ENCODE measurements around the gene GPC5.

Gene GPC5

GRCh38 chr13:91533354-91533753, 134.9 kb downstream of the GPC5 start:
- no peak for DNase-seq (ENCODE audit: low read depth in 1 of 2, low spot score in 1 of 2)

- no peak for DNase-seq (ENCODE audit: low read depth in 1 of 2, low spot score in 1 of 2)
Observed at GRCh38 chr13:91534996-91535395, 136.6 kb downstream of the GPC5 start.

- DNase-seq (ENCODE audit: low read depth in 1 of 2, low spot score in 1 of 2) = no peak
Observed at GRCh38 chr13:91537376-91537775, 139.0 kb downstream of the GPC5 start.

- no peak for DNase-seq (ENCODE audit: low read depth in 1 of 2, low spot score in 1 of 2)
Observed at GRCh38 chr13:91539286-91540157, 141.1 kb downstream of the GPC5 start.

- no peak for DNase-seq (ENCODE audit: low read depth in 1 of 2, low spot score in 1 of 2)
Observed at GRCh38 chr13:91540158-91540736, 141.8 kb downstream of the GPC5 start.

DNA sequence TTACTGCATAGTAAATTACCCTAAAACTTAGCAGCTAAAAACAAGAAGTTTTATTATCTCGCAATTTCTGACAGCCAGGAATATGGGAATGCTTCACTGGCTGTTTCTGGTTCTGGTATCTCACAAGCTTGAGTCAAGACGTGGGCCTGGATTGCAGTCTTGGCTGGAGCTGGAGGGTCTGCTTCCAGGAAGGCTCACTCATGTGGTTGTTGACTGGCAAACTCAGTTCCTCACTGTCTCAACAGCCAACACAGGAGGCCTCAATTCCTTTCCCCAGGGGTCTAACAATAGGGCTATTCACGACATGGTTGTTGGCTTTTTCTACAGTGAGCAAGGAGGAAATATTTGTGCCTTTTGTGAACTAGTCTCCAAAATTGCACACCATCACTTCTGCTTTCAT, 146.3 kb downstream of the GPC5 start:
- no peak for DNase-seq (ENCODE audit: low read depth in 1 of 2, low spot score in 1 of 2)

DNA sequence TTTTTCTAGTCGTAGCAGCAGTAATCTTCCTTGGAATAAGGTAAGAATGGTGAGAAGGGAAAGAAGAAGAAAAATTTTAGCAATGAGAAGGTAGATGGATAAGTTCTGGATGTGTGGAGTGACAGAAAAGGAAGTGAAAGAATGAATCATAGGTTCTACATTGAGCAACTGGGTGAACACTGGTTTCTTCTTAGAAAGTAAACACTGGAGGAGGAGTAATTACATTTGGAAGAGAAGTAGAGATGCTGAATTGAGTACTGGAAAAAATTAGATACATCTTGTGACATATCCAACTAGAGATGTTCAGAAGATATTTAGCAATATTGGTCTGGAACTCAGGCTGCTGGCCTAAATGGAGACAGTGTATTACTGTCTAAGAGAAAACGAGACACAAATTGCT, 148.5 kb downstream of the GPC5 start:
- DNase-seq (ENCODE audit: low read depth in 1 of 2, low spot score in 1 of 2) = no peak

DNA sequence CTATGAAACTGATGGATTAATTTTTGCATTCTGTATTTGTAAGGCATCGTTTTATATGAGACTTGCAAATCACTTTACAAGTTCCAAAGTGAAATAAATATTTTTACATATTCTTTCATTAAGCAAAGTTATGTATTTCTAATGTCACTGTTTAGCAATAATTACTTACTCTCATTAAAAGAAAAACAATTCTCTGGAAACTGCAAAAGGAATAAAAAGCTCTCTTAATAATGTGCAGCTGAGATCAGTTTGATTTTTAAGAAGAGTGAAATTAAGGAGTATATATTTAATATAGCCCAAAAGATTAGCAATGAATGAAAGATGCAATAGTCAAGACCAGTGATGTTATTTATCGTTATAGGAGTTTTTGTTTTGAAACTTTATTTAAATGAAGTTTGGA, 155.2 kb downstream of the GPC5 start:
- DNase-seq (ENCODE audit: low read depth in 1 of 2, low spot score in 1 of 2) = no peak

- DNase-seq (ENCODE audit: low read depth in 1 of 2, low spot score in 1 of 2) = no peak
Observed at GRCh38 chr13:91554101-91554500, 155.7 kb downstream of the GPC5 start.

GRCh38 chr13:91557328-91558090, 159.1 kb downstream of the GPC5 start:
- no peak for DNase-seq (ENCODE audit: low read depth in 1 of 2, low spot score in 1 of 2)

DNA sequence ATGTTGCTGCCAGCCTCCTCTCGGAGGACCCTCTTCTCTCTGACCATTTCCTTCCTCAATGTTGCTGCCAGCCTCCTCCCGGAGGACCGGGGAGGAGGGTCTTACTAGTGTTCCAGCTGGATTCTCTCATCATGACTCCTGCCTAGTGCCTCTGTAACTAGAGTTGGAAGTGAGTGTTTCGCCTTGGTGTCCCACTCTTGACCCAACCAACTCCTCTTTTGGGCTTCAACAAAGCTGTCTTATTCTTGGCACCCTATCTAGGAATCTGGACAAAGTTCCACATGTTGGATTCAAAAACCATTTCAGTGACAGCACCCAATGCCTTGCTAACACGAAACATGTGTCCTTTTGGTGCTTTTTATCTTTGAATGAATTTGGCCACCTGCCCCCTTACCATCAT, 165.4 kb downstream of the GPC5 start:
- DNase-seq (ENCODE audit: low read depth in 1 of 2, low spot score in 1 of 2) = no peak

- no peak for DNase-seq (ENCODE audit: low read depth in 1 of 2, low spot score in 1 of 2)
Observed at GRCh38 chr13:91564396-91564795, 166.0 kb downstream of the GPC5 start.

- no peak for DNase-seq (ENCODE audit: low read depth in 1 of 2, low spot score in 1 of 2)
Observed at GRCh38 chr13:91565296-91565695, 166.9 kb downstream of the GPC5 start.

GRCh38 chr13:91567485-91568207, 169.2 kb downstream of the GPC5 start:
- DNase-seq (ENCODE audit: low read depth in 1 of 2, low spot score in 1 of 2) = no peak

GRCh38 chr13:91571681-91572080, 173.3 kb downstream of the GPC5 start:
- no peak for DNase-seq (ENCODE audit: low read depth in 1 of 2, low spot score in 1 of 2)

DNA sequence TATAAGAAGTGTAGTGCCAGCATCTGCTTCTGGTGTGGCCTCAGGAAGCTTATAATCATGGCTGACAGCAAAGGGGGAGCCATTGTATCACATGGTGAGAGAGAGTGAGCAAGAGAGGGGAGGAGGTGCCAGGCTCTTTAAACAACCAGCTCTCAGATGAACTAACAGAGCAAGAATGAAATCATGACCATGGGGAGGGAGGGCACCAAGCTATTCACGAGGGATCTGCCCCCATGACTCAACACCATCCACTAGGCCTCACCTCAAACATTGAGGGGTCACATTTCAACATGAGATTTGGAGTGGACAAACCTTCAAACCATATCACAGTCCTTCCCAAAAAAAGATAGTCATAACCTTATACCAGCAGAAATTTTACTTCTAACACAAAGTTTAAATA, 174.0 kb downstream of the GPC5 start:
- no peak for DNase-seq (ENCODE audit: low read depth in 1 of 2, low spot score in 1 of 2)

DNA sequence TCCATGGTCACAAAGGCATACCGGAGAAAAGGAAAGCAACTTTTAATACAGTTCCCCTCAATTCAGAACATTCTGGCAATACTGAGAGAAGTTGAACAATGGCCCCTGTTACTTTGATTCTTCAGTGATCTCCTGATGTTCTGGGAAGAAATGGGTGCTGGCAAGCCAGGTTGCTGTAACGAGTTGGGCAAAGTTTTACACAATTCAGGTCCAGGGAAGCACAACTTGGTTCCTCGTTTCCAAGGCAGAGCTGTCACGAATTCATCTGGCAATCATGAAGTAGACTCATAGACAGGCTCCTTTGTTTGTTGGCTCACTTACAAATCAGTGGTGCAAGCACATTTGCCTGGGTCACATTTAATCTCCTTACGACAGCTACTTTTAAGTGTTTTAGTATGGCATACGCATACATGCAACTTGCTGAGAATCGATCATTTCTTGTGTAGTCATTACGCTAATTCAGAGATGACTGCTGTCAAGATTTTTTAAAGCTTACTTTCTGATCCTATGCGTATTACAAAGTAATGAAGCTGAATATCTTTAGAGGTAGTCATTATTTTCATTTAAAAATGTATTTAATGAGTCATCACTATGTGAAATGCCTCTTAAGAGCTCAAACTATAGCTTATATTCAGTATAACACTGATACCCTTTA, 174.7 kb downstream of the GPC5 start:
- no peak for DNase-seq (ENCODE audit: low read depth in 1 of 2, low spot score in 1 of 2)

- no peak for DNase-seq (ENCODE audit: low read depth in 1 of 2, low spot score in 1 of 2)
Observed at GRCh38 chr13:91574766-91575165, 176.3 kb downstream of the GPC5 start.

GRCh38 chr13:91576590-91576989, 178.2 kb downstream of the GPC5 start:
- DNase-seq (ENCODE audit: low read depth in 1 of 2, low spot score in 1 of 2) = no peak

DNA sequence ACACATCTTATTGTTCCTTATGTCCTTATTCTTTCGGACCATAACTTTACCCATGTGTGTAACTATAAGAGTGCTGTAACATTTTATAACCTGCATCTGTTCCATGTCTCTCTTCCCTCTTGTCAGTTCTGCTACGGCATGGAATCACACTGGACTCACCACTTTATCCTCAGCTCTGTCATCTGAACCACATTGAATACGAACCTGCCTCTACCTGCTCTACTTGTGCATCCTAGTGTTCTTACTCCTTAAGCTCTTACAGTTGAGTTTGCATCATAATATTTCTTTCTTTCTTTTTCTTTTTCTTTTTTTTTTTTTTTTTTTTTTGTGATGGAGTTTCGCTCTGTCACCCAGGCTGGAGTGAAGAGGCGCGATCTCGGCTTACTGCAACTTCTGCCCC, 180.9 kb downstream of the GPC5 start:
- DNase-seq (ENCODE audit: low read depth in 1 of 2, low spot score in 1 of 2) = no peak

- DNase-seq (ENCODE audit: low read depth in 1 of 2, low spot score in 1 of 2) = no peak
Observed at GRCh38 chr13:91580749-91581148, 182.3 kb downstream of the GPC5 start.

All from stimulated activated CD4-positive, alpha-beta T cell treated with anti-CD3 and anti-CD28 coated beads, Interleukin-15, amount 100 ng/mL, for 1 hour (primary cell).